Neuron (in vitro differentiated cells): Measurements from ENCODE around the gene ASPHD1.
"Not testable (repeated sequence)": the region's sequence is repeated elsewhere in the genome, so short reads cannot be mapped to it uniquely, and the experiment has no call there.

Experiments
- H2AFZ ChIP-seq: one replicate; pipeline ENCODE4 v1.6.1; 2013; ENCODE audit warnings: low read depth, mild to moderate bottlenecking, inconsistent platforms, low read length, moderate library complexity
- H3K27me3 ChIP-seq: one replicate; pipeline ENCODE4 v1.6.1; 2013; ENCODE audit warnings: low read length; ENCODE audit not compliant: insufficient read depth
- H3K36me3 ChIP-seq: one replicate; pipeline ENCODE4 v1.6.1; 2013; ENCODE audit warnings: low read length; ENCODE audit not compliant: insufficient read depth
- H3K4me1 ChIP-seq: one replicate; pipeline ENCODE4 v1.6.1; 2013; ENCODE audit warnings: low read length; ENCODE audit not compliant: insufficient read depth
- H3K4me3 ChIP-seq: 2 replicates; pipeline ENCODE4 v1.5.1; 2013; ENCODE audit warnings: mild to moderate bottlenecking, low read length, moderate library complexity
- H3K9me3 ChIP-seq: one replicate; pipeline ENCODE4 v1.6.1; 2013; ENCODE audit warnings: low read length

Gene ASPHD1

DNA sequence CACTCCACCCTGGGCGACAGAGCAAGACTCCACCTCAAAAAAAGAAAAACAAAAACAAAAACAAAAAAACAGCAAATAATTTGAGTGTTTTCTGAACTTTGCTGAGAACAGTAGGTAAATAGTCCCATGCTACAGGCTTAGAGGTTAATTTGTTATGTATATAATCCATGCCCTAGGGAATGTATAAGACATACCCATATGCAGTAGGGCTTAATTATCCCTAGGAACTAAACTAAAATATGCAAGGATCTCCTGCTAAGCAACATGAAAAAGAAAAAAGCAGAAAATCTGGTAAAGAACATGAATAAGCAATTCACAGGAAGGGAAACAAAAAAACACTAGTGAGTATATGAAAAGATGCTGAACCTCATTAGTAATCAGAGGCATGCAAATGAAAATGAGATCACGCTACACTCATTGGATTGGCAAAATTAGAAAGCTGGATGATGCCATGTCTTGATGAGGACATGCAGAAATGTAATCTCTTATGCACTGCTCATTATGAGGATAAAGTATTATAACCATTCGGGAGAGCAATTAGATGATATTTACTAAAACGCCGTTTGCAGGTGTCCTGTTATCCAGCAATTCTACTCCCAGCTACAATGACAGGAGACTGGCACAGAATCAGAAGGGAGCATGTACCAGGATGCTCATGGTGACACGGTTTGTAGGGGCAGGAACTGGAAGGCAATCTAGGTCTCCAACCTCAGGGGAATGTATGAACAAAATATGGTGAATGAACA is 20.2 kb downstream of the ASPHD1 start:
- Histone ChIP-seq H2AFZ (no peak overlapping the region), H3K4me3 (no peak overlapping the region), H3K36me3 (peaks cover 25% of the 10 kb centered on the region), H3K27me3 (no peaks in the 10 kb centered on the region), H3K9me3 (peaks cover 2% of the 10 kb centered on the region), H3K4me1 (peaks cover 5% of the 10 kb centered on the region)

DNA sequence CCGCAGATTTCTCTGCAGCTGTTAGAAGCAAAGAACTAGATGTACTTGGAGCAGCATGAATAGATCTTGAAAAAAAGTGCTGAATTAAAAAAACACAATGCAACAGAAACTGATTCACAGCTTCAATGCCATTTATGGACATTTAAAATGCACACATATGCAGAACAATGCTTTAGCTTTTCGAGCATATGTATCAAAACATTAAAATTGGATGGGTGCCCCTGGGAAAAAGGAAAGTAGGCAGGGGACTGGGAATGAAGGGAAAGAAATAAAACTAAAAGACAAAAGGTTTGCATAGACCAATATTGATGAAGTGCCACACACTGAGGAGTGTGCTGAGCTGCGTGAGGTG is 20.7 kb downstream of the ASPHD1 start:
- H3K4me3 ChIP-seq: no peak overlapping the region
- peaks cover 25% of the 10 kb centered on the region for H3K36me3 ChIP-seq
- no peak overlapping the region for H2AFZ ChIP-seq
- H3K4me1 ChIP-seq: peaks cover 5% of the 10 kb centered on the region
- H3K9me3 ChIP-seq: peaks cover 2% of the 10 kb centered on the region
- no peaks in the 10 kb centered on the region for H3K27me3 ChIP-seq

DNA sequence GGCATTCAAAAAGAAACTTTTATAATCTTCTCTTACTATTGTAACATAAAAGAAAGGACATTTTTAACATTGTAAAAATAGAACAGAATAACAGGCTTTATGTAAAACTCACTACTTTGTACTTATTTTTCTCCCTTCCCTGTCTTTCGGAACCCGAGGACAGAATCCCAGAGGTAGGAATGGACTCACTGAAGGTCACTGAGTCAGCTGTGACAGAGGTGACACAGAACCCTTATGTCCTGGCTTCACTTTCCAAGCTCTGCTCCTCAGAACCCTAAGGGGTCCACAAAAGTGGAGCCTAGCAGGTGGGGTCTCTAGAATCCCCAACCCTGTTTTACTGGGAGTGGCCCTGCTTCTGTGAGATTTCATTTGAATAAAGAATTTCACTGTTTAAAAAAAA is 22.0 kb downstream of the ASPHD1 start:
- peaks cover 19% of the 10 kb centered on the region for H3K36me3 ChIP-seq
- H2AFZ ChIP-seq: no peak overlapping the region
- H3K9me3 ChIP-seq: no peaks in the 10 kb centered on the region
- no peak overlapping the region for H3K4me3 ChIP-seq
- no peaks in the 10 kb centered on the region for H3K27me3 ChIP-seq
- peaks cover 14% of the 10 kb centered on the region for H3K4me1 ChIP-seq

DNA sequence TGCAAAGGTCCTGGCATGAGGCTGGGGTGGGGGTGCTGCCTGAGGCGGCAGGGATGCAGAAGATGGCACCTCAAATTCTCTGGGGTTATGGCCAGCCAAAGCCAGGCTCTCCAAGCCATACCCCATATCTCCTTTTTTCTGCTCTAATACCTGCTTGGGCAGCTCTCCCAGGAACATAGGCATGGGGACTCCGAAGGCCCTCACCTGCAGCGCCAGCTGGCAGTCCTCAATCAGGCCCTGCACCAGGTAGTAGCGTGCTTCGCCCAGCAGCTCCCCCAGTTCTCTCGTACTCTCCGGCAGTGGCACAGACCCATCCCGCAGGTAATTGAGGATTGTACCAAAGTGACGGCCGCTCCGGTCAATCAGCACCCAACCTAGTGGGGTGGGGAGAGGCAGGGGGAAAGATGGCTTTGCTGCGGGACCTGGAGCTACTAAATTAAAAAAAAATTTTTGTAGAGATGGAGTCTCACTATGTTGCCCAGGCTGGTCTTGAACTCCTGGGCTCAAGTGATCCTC is 22.8 kb downstream of the ASPHD1 start:
- Histone ChIP-seq H3K4me3 (no peak overlapping the region), H3K27me3 (no peaks in the 10 kb centered on the region), H3K36me3 (peaks cover 16% of the 10 kb centered on the region), H3K4me1 (peaks cover 17% of the 10 kb centered on the region), H3K9me3 (no peaks in the 10 kb centered on the region), H2AFZ (no peak overlapping the region)

DNA sequence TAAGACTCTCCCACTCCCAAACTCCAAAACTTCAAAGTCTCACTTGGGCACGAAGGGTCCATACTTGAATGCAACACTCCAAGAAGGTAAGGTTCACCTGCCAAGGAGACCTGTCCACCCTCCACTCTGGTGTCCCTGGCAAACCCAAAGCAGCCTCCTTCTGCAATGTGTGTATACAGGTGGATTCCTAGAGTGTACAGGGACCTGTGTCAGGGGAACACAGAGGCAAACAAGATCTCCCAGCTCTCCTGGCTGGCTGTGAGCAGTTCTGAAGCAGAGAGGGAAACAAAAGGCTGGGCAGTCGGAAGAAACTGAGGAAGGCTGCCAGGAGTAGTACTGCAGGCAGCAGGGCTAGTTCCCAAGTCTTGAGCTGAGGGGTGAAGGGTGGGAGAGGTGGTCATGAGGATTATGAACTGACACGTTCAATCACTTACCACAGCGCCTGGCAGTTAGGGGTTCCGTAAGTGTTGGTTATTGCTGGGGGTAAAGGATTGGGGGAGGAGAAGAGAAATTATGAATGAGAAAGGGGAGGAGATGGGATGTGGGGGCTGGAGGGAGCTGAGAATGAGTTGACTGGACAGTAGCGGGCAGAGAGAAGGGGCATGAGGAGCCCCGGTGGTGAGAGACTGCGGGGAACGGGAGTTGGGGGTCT is 24.9 kb downstream of the ASPHD1 start:
- peaks cover 7% of the 10 kb centered on the region for H3K36me3 ChIP-seq
- peak overlapping the region; percentile 90 for H3K4me3 ChIP-seq
- H3K9me3 ChIP-seq: no peaks in the 10 kb centered on the region
- H3K4me1 ChIP-seq: peaks cover 17% of the 10 kb centered on the region
- H2AFZ ChIP-seq: peak overlapping the region; percentile 12
- no peaks in the 10 kb centered on the region for H3K27me3 ChIP-seq

DNA sequence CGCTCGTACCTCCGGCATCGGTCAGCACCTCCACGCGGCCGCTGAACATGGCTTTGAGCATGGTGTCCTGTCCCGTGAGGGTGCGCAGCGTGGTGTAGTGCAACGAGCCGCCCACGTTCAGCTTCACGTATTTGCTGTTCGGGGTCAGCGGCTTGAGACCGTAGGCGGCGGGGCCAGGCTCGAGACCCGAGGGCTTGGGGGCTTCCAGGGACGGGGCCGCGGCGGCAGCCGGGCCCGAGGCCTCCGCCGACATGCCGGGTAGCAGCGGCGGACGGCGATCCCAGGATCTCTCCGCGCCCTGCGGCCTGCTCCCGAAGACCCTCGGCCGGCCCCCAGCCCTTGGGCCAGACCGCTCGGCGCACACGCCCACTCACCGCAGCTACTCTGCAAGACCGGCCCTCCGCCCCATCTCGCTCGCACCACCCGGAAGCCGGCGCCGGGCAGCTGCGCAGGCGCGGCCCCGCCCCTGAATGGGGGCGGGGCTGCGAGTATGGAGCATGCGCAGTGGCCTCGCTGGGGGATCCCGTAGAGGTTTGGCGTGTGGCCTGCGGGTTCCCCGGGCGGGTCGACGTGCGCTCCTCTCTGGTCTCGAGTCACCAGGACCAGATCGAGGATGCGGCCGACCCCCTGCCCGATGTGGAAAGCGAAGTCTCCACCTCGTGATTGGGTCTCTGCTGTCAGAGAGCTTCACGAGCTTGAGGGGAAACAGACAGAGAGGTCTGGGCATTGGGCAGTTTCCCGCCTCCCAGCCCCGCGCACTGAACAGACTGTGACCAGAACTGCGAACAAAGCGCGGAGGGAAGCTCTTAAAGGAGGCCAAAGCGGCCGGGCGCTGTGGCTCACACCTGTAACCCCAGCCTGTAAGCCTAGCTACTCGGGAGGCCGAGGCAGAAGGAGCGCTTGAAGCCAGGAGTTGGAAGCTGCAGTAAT is 25.8 kb downstream of the ASPHD1 start, which contains the start of gene KCTD13:
Gene KCTD13 (minus strand): TSS at position 446 of the 930 bp plus-strand sequence. CDS start 193 bp downstream, at position 253.
- Histone ChIP-seq H2AFZ (peak within 1 kb of the TSS; percentile 38), H3K36me3 (peaks cover under 1% of the 10 kb centered on the region), H3K4me3 (peak within 1 kb of the TSS; percentile 90), H3K27me3 (no peaks in the 10 kb centered on the region), H3K9me3 (no peaks in the 10 kb centered on the region), H3K4me1 (peaks cover 17% of the 10 kb centered on the region)

DNA sequence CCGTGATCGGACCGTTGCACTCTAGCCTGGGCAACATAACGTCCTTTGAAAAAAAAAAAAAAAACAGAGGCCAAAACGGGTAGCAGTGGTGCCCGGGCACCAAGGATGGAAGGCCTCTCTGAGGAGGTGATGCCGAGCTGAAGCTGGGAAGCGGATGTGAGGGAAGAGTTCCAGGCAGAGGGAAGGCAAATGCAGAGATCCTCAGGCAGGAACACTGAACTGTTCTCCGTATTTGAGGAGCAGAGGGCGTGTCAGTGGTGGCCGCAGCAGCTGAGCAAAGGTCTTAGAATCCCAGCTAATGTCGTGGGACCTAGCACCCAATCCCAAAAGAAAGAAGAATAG is 26.4 kb downstream of the ASPHD1 start:
- Histone ChIP-seq H3K36me3 (no peaks in the 10 kb centered on the region), H3K9me3 (no peaks in the 10 kb centered on the region), H2AFZ (peak overlapping the region; percentile 38), H3K27me3 (no peaks in the 10 kb centered on the region), H3K4me3 (peak overlapping the region; percentile 90), H3K4me1 (peaks cover 17% of the 10 kb centered on the region)

DNA sequence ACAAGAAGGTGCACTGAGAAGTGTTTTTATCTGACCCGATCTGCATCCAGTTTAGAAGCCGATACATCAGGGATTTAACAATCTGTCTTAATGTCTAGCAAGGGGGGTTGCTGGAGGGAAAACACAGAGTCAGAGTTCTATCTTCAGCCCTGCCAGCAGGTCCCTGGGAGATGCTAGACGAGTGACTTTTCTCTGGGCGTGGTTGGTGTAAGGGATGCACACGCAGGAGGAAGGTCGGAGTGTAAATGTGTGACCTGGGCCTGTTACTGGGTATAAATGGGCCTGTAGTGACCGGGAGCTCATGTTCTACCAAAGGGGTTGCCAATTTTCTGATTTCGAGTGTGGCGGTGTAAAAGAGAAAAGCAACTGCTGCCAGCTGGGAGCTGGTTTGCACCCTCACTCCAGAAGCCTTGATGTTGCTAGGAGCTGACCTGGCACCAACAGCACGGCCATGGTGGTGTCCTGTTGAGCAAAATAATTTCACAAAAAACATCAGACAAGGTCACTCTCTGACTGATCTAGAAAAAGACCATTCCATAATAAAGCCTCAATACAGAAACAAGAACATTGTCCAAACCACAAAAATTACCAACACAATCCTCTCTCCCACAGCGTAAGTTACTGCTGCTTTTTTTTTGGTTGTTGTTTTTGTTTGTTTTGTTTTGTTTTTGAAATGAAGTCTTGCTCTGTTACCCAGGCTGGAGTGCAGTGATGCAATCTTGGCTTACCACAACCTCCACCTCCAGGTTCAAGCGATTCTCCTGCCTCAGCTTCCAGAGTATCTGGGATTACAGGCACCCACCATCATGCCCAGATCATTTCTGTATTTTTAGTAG is 27.0 kb downstream of the ASPHD1 start:
- H2AFZ ChIP-seq: peak overlapping the region; percentile 38
- no peaks in the 10 kb centered on the region for H3K9me3 ChIP-seq
- H3K4me1 ChIP-seq: peaks cover 17% of the 10 kb centered on the region
- peak overlapping the region; percentile 90 for H3K4me3 ChIP-seq
- H3K36me3 ChIP-seq: no peaks in the 10 kb centered on the region
- H3K27me3 ChIP-seq: no peaks in the 10 kb centered on the region

DNA sequence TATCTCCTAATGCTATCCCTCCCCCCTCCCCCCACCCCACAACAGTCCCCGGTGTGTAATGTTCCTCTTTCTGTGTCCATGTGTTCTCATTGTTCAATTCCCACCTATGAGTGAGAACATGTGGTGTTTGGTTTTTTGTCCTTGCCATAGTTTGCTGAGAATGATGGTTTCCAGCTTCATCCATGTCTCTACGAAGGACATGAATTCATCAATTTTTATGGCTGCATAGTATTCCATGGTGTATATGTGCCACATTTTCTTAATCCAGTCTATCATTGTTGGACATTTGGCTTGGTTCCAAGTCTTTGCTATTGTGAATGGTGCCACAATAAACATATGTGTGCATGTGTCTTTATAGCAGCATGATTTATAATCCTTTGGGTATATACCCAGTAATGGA is 31.5 kb downstream of the ASPHD1 start:
- H3K36me3 ChIP-seq, H3K4me1 ChIP-seq, H3K27me3 ChIP-seq, H3K4me3 ChIP-seq, H3K9me3 ChIP-seq, H2AFZ ChIP-seq: not testable (repeated sequence)

DNA sequence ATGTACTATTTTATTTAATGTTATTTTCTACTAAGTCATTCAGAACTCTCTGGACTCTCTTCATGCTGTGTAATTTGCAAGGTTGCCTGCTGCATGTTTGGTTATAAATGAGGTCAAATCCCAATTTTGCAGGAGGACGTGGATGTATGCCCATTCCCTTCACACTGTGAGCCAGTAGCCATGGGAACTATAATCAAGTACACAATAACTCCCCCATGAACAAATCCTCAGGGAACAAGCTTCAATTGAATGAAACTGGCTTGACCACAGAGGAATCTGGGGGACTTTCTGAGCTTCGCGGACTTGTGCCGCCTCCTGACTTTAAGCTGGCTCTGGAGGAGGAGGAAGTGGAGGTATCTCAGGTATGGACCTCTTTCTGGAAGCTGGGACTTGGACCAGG is 40.4 kb downstream of the ASPHD1 start:
- H3K4me1 ChIP-seq: peaks cover 5% of the 10 kb centered on the region
- no peak overlapping the region for H2AFZ ChIP-seq
- H3K9me3 ChIP-seq: no peaks in the 10 kb centered on the region
- no peaks in the 10 kb centered on the region for H3K36me3 ChIP-seq
- H3K4me3 ChIP-seq: no peak overlapping the region
- no peaks in the 10 kb centered on the region for H3K27me3 ChIP-seq

DNA sequence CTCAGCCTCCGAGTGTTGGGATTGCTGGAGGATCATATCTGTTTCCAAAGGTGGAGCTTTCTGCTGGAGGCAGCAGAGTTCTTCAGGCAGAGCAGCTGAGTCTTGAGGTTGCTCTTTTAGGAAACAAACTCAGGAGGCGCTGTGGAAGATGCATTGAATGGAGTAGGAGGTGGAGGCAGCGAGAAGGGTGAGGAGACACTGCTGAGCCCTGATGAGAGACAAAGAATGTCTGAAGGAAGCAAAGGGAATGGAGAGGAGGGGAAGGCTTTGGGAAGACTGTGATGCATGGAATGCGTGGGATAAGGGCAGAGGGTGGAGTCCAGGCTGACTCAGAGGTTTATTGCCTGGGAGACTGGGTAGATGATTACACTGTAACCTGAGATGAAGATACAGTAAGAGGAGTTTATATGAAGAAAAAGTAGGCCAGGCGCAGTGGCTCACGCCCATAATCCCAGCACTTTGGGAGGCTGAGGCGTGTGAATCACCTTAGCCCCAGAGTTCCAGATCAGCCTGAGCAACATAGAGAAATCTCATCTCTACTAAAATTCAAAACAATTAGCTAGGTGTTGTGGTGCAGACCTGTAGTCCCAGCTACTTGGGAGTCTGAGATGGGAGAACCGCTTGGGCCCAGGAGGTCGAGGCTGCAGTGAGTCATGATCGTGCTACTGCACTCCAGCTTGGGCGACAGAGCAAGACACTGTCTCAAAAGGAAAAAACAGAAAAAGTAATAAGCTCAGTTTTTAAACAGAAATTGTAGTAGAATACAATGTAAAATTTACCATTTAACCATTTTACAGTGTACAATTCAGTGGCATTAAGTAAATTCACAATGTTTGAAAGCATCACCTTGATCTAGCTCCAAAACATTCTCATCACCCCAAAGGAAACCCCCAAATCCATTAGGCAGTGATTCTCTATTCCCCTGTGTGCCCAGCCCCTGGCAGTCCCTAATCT is 43.8 kb downstream of the ASPHD1 start:
- no peaks in the 10 kb centered on the region for H3K36me3 ChIP-seq
- H3K4me3 ChIP-seq: no peak overlapping the region
- no peaks in the 10 kb centered on the region for H3K27me3 ChIP-seq
- no peaks in the 10 kb centered on the region for H3K9me3 ChIP-seq
- no peak overlapping the region for H2AFZ ChIP-seq
- H3K4me1 ChIP-seq: peaks cover 5% of the 10 kb centered on the region
